Spinal cord (tissue), 10 donors: ENCODE results near the gene CYRIA. TPM values are rescaled to one million over a fixed set of nuclear protein-coding genes. Genes with fewer than 3 reads are reported as not detected.

Source experiments
- DNase-seq, 6 donors: peaks; one replicate each; pipeline versions ENCODE4 v3.0.0 to v3.0.0-alpha.2; 2013 to 2015; ENCODE audit warnings: low spot score in 6 of 6, low read depth in 4 of 6
- H3K27ac ChIP-seq: one replicate; pipeline ENCODE4 v1.5.1; 2013; ENCODE audit warnings: low read depth, low read length, control low read depth
- H3K27me3 ChIP-seq: one replicate; pipeline ENCODE4 v1.6.1; 2013; ENCODE audit warnings: low read length; ENCODE audit not compliant: control insufficient read depth, insufficient read depth
- H3K36me3 ChIP-seq: one replicate; pipeline ENCODE4 v1.6.1; 2013; ENCODE audit warnings: low read length; ENCODE audit not compliant: control insufficient read depth, insufficient read depth
- H3K4me1 ChIP-seq: one replicate; pipeline ENCODE4 v1.6.1; 2013; ENCODE audit warnings: low read length; ENCODE audit not compliant: control insufficient read depth, insufficient read depth
- H3K4me3 ChIP-seq: one replicate; pipeline ENCODE4 v1.5.1; 2013; ENCODE audit warnings: low read depth, low read length, control low read depth
- H3K9me3 ChIP-seq: one replicate; pipeline ENCODE4 v1.6.1; 2013; ENCODE audit warnings: low read length; ENCODE audit not compliant: control insufficient read depth, insufficient read depth
- WGBS: methylation state at CpG from one replicate; pipeline ENCODE4 v1.1.5; 2013; ENCODE audit warnings: missing lambda C conversion rate; ENCODE audit not compliant: insufficient coverage; 5-methylcytosine and 5-hydroxymethylcytosine counted together
- polyA plus RNA-seq, 2 donors: library from polyadenylated mRNA; unstranded; fragments of 120-200 nt; gene quantifications; one replicate each; pipeline ENCODE4 v1.2.1, GENCODE V29; 2013; ENCODE audit not compliant: insufficient read length in 2 of 2
- total RNA-seq, 2 donors: library from RNA; depleted of rRNA in 1 of 2; stranded (reverse); fragments of 120-200 nt in 1 of 2; fragments of >200 nt in 1 of 2; gene quantifications; one replicate each; pipeline versions ENCODE4 v1.2.3 to v1.2.4, GENCODE V29; 2013 to 2014
- donor health status: healthy.

CYRIA gene
- total and polyA plus RNA-seq, 4 donors, result 18.0 to 44.8 (median 40.0) TPM

DNA sequence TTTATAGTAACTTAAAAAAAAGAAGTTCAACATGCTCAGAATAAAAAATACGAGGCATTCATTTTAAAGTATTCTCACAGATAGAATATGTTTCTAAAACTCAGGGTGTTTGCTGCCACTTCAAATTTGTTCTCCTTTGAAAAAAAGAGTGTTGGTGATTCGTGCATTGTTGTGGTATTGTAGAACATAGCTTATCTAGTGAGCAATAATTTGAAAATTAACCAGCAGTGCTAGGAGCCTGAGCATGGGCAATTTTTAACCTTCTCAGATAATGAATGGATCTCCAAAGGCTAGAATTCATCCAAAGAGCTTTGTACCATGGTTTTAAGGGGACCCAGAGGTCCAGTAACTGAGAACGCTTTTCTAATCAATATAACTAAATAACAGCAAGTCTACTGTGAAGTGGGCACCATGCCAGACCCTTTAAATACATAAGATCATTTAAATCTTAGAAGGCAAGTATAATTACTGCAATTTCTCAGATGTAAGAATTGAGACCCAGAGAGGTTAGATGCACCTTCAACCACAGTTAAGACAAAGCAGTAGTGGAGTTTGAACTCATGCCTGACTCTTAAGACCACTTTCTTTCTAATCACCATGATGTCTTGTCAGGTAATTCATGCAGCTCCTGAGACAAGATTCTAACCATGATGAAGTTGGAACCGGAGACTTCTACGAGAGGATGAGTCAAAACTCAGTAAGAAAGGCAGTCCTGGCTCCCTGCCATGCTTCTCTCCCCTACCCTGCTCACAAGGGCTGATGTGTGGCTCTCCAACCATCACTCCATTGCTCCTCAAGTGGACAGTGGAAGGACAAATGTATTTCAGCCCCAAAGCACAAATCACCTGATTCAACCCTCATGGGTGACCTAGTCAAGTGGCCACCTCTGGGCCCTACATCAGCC, 3.4 kb downstream of the CYRIA start:
- Histone ChIP-seq H3K9me3 (no peaks in the 10 kb centered on the region), H3K27me3 (no peaks in the 10 kb centered on the region), H3K4me3 (no peak overlapping the region), H3K36me3 (no peaks in the 10 kb centered on the region), H3K4me1 (peaks cover 36% of the 10 kb centered on the region), H3K27ac (no peak overlapping the region)
- WGBS, result 100% methylated on average over 1 of the region's 5 CpGs
- DNase-seq, result peak in 2 of 6 donors; percentile 28 to 92

DNA sequence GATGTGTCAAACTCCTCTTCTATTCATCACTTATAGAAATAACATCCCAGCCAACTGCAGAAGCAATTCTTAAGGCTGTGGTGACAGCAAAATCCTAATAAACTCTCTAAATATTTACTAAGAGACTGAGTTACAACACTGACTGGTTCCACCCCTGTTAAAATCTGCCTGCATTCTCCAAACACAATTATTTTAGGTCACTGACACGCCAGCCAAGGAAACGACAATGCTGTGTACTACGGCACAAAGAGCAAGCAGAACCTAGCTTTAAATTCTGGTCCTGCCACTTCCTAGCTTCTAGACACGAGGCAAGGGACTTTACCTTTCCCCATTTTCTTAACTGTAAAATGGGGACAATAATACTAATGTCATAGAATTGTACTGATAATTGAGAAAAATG, 4.1 kb downstream of the CYRIA start:
- Histone ChIP-seq H3K27ac (no peak overlapping the region), H3K27me3 (no peaks in the 10 kb centered on the region), H3K4me1 (peaks cover 39% of the 10 kb centered on the region), H3K9me3 (no peaks in the 10 kb centered on the region), H3K4me3 (no peak overlapping the region), H3K36me3 (no peaks in the 10 kb centered on the region)
- WGBS, result 41% methylated on average over 3 of the region's 4 CpGs
- DNase-seq, result peak in 2 of 6 donors; percentile 33 to 54

DNA sequence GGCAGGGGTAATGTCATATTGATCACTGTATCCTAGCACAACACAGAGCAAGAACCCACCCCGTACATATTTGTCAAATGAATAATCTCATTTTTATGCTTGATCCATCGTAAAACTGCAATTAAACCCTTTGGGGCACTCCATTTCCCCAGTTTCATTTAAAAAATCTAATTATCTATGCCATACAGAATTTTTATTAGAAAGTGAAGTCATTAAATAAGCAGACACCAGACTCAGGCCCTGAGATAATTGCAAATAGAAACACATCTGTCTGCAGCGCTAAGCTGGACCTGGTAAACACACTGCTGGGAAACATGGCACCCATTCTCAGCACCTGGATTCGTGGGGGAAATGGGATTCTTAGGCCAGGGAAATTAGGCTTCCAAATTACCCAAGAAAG, 5.1 kb downstream of the CYRIA start:
- no peaks in the 10 kb centered on the region for H3K27me3 ChIP-seq
- H3K4me1 ChIP-seq, result peaks cover 38% of the 10 kb centered on the region
- no peak overlapping the region for H3K4me3 ChIP-seq
- H3K36me3 ChIP-seq, result no peaks in the 10 kb centered on the region
- 75% methylated on average over 2 of the region's 4 CpGs for WGBS
- no peak overlapping the region for H3K27ac ChIP-seq
- H3K9me3 ChIP-seq, result no peaks in the 10 kb centered on the region
- peak in 1 of 6 donors; percentile 81 for DNase-seq

DNA sequence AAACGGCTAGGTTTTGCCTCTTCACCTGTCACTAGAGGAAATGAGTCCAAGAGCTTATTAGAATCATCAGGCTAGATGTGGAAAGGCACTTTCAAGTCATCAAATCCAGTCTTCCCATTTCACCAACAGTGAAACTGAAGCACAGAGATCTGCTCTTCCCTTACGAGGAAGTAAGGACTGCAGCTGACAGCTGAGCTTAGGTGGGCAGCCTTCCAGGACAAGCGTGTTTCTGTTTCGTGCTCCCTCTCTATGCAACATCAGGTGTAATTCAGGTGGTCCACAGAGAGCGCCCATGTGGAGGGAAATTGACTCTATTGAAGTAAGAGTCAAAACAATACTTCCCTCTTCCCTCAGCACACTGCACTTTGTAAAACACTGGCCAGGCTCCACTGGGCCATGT, 5.5 kb downstream of the CYRIA start:
- no peak overlapping the region for H3K27ac ChIP-seq
- WGBS, result 78% methylated on average over 1 of the region's 5 CpGs
- no peaks in the 10 kb centered on the region for H3K36me3 ChIP-seq
- no peaks in the 10 kb centered on the region for H3K27me3 ChIP-seq
- peaks cover 39% of the 10 kb centered on the region for H3K4me1 ChIP-seq
- H3K4me3 ChIP-seq, result no peak overlapping the region
- H3K9me3 ChIP-seq, result no peaks in the 10 kb centered on the region
- DNase-seq, result peak in 1 of 6 donors; percentile 62

DNA sequence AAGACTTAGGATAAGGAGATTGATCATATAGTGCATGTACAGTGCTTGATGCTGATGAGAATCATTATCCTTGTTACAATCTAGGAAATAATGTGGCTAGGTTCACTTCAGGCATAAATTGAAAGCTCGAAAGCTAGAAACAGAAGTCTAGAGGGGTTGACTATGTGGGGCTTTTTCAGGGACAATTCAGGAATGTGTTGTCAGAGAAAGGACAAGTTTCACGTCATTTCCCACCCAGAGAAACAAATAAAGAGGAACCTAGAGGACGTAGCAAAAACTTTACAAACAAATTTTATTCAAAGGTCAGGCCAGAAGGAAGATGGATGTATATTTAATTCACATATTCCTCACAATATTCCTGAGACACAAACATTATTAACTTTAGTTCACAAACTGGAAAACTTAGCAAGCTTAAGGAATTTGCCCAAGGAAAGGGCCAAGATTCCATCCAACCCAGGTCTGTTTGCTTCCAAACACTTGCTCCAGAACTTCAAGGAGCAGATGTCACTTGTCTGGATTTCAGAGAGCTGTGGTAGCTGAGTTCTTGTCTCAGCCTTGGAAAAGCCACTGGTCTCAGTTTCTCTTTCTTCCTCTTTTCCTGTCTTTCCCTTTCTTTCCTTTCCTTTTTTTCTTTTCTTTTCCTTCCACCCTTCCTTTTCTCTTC, 7.4 kb downstream of the CYRIA start:
- H3K4me1 ChIP-seq, result peaks cover 22% of the 10 kb centered on the region
- H3K9me3 ChIP-seq, result no peaks in the 10 kb centered on the region
- no peaks in the 10 kb centered on the region for H3K27me3 ChIP-seq
- H3K4me3 ChIP-seq, result no peak overlapping the region
- no peak for DNase-seq
- no peaks in the 10 kb centered on the region for H3K36me3 ChIP-seq
- no CpG with 5 or more reads among the region's 3 CpGs for WGBS
- H3K27ac ChIP-seq, result no peak overlapping the region

DNA sequence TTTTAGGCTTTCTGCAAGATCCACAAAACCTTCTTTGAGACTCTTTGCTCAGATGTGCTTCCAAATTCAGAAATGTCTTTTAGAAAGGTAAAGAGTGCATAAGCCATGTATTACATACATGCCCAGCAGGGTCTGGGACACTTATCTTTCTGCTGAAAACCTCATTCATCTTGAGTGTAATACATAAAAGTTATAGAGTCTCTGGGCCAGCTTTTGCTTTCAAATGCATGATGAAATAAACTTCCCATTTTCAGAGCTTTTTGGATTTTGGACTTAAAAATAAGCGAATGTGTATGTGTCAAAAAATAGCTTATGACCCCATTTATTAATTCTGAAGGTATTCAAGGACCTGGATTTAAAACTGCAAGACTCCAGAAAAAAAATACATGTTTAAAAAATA, 8.0 kb downstream of the CYRIA start:
- Histone ChIP-seq H3K4me1 (peaks cover 27% of the 10 kb centered on the region), H3K27me3 (no peaks in the 10 kb centered on the region), H3K4me3 (no peak overlapping the region), H3K9me3 (no peaks in the 10 kb centered on the region), H3K36me3 (no peaks in the 10 kb centered on the region), H3K27ac (no peak overlapping the region)
- DNase-seq, result no peak
- WGBS, result no CpG with 5 or more reads among the region's 1 CpG

DNA sequence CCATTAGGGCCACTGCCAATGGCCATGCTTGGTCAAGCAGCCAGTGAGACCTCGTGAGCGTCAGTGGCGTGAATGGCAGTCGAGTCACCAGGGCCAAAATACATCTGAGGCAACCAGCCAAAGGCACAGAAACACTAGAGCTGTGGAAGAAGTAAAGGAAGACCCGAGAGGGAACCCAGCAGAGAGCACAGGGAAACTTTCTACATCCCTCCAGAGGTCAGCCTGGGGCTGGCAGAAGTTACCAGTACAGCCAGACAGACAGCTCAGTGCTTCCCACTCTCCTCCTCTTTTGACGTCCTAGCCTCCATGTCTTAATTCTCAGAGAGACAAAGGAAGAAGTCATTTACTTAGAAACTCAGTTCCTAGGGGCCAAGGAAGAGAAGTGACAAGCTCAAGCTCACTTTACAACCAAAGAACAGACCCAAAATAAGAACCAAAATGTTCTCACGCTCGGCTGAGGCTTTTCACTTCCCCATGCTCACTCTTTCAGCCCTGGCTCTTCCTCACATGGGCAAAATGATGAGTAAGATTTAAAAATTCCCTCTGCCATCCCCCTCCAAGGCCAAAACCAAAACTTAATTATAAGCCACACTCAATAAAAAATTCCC, 8.7 kb downstream of the CYRIA start:
- peak in 1 of 6 donors; percentile 51 for DNase-seq
- H3K27ac ChIP-seq, result no peak overlapping the region

DNA sequence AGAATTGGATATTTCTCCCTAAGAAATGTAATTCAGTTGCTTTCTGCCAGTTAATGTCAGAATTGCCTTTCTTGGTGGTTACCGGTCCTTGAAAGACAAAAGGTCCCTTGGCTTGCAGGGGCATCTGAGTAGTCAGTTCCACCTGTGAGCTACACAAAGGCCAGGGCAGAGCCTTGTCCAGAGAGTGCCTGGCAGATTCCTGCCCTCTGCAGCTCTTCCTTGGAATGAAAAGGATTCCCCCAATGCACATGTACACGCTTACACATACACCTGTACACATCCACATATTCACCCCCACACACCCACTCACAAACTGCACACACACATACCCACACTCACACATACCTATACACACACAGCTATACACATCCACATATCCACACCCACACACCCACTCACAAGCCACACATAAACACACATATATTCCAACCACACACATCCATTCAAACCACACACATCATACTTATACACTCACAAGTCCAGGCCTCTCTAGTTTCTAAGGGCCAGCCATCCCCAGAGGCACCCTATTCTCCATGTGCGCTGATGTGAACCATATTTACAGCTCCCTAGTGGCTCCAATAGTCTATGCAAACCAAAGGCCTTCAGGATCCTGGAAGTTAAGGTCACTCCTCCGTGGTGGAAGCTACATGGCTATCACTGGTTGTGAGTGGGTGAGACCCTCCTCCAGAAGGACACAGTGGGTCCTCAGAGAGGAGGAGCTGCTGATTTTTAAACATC, 9.6 kb downstream of the CYRIA start:
- H3K9me3 ChIP-seq, result no peaks in the 10 kb centered on the region
- no peak for DNase-seq
- H3K4me1 ChIP-seq, result peaks cover 32% of the 10 kb centered on the region
- peak overlapping the region; percentile 15 for H3K27ac ChIP-seq
- 53% methylated on average over 3 of the region's 4 CpGs for WGBS
- no peaks in the 10 kb centered on the region for H3K36me3 ChIP-seq
- no peaks in the 10 kb centered on the region for H3K27me3 ChIP-seq
- H3K4me3 ChIP-seq, result no peak overlapping the region

More for the DNA sequence above, 8.7 kb downstream of the CYRIA start:
- Histone ChIP-seq H3K27me3 (no peaks in the 10 kb centered on the region), H3K4me1 (peaks cover 33% of the 10 kb centered on the region), H3K9me3 (no peaks in the 10 kb centered on the region), H3K36me3 (no peaks in the 10 kb centered on the region), H3K4me3 (no peak overlapping the region)
- WGBS, result 31% methylated on average over 6 of the region's 8 CpGs

DNA sequence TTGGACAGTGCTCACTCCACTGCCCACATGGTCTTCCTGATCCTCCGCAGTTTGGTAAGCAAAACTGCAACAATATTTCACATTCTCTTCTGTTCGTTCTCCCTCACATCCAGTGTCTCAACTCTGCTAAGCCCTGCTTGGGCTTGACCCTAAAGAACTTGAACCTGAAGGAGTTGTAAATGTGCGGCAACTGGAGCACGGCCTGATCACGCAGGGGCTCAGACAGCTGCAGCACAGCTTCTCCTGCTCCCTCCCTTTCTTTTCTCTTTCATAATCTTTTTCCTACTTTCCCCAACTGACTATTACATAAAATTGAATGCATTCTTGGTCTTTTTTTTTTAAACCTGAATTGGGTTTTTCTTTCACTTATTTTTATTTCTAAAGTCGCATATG, 10.2 kb downstream of the CYRIA start:
- no peaks in the 10 kb centered on the region for H3K9me3 ChIP-seq
- H3K27me3 ChIP-seq, result no peaks in the 10 kb centered on the region
- DNase-seq, result no peak
- H3K36me3 ChIP-seq, result no peaks in the 10 kb centered on the region
- H3K4me1 ChIP-seq, result peaks cover 30% of the 10 kb centered on the region
- H3K4me3 ChIP-seq, result no peak overlapping the region
- H3K27ac ChIP-seq, result no peak overlapping the region
- WGBS, result 88% methylated on average over 4 of the region's 6 CpGs
